GM21360 (cell line): ENCODE measurements around the gene TUBB1.
A peak's percentile ranks its signal among the peaks of the same experiment; 100 is the strongest.
"Not testable (repeated sequence)": the region's sequence is repeated elsewhere in the genome, so short reads cannot be mapped to it uniquely, and the experiment has no call there.

Experiments used
- ATAC-seq: cut with Tn5 transposase; IDR thresholded peaks from one replicate; pipeline ENCODE4 v1.9.1; 2021; ENCODE audit warnings: mild to moderate bottlenecking, moderate library complexity; ENCODE audit not compliant: unreplicated experiment

Gene TUBB1

GRCh38 chr20:59040667-59041066, 21.4 kb downstream of the TUBB1 start:
- no peak for ATAC-seq

- ATAC-seq = not testable (repeated sequence)
These were observed 22.3 kb downstream of the TUBB1 start for GRCh38 chr20:59041487-59041886.

GRCh38 chr20:59042151-59042795, 23.0 kb downstream of the TUBB1 start, which contains the start of gene PRELID3B:
Gene PRELID3B, minus strand, starts transcription at chr20:59042786. Its CDS starts 56 bp downstream, at chr20:59042730.
- peak; percentile 25 for ATAC-seq

- peak; percentile 92 for ATAC-seq
These were observed 23.8 kb downstream of the TUBB1 start for GRCh38 chr20:59042796-59043631.

GRCh38 chr20:59043698-59044097, 24.5 kb downstream of the TUBB1 start:
- ATAC-seq = no peak

- no peak for ATAC-seq
These were observed 25.1 kb downstream of the TUBB1 start for GRCh38 chr20:59044295-59044694.

GRCh38 chr20:59044796-59045195, 25.6 kb downstream of the TUBB1 start:
- ATAC-seq = no peak

GRCh38 chr20:59046862-59047261, 27.6 kb downstream of the TUBB1 start:
- no peak for ATAC-seq

- no peak for ATAC-seq
These were observed 28.9 kb downstream of the TUBB1 start for GRCh38 chr20:59047938-59048680.

- ATAC-seq = no peak
These were observed 29.4 kb downstream of the TUBB1 start for GRCh38 chr20:59048681-59049030.

GRCh38 chr20:59050437-59050836, 31.2 kb downstream of the TUBB1 start:
- ATAC-seq = no peak

GRCh38 chr20:59051666-59052185, 32.5 kb downstream of the TUBB1 start:
- no peak for ATAC-seq

GRCh38 chr20:59055302-59055701, 36.1 kb downstream of the TUBB1 start:
- ATAC-seq = no peak

GRCh38 chr20:59062081-59062480, 42.9 kb downstream of the TUBB1 start:
- no peak for ATAC-seq

- ATAC-seq = no peak
These were observed 44.4 kb downstream of the TUBB1 start for GRCh38 chr20:59063358-59064213.

GRCh38 chr20:59064214-59064722, 45.0 kb downstream of the TUBB1 start:
- no peak for ATAC-seq

GRCh38 chr20:59068534-59068933, 49.3 kb downstream of the TUBB1 start:
- no peak for ATAC-seq

GRCh38 chr20:59069026-59069425, 49.8 kb downstream of the TUBB1 start:
- ATAC-seq = no peak

GRCh38 chr20:59071216-59071615, 52.0 kb downstream of the TUBB1 start:
- ATAC-seq = no peak

- ATAC-seq = no peak
These were observed 54.4 kb downstream of the TUBB1 start for GRCh38 chr20:59073582-59073981.
